GM23338 (cell line): Measurements from ENCODE around the gene RASGRF2. TPM values are rescaled to one million over a fixed set of nuclear protein-coding genes. Genes with fewer than 3 reads are reported as not detected.

Source experiments
- ATAC-seq: fragments of 200-7000 bp; cut with Tn5 transposase; 3 replicates; pipeline ENCODE4 v1.9.1; 2020
- DNase-seq: peaks from one replicate; pipeline ENCODE4 v3.0.0-alpha.2; 2015; ENCODE audit warnings: low spot score
- H2AFZ ChIP-seq: fragments of 200-600 bp; sonication (generic); 2 replicates; pipeline ENCODE4 v1.8.0; 2016; ENCODE audit warnings: antibody characterized with exemption, mild to moderate bottlenecking, moderate library complexity
- H3F3A ChIP-seq: fragments of 200-600 bp; sonication (generic); replicated peaks from 2 replicates; pipeline ENCODE4 v1.8.0; 2017; ENCODE audit warnings: antibody characterized with exemption, mixed run types, low read depth
- H3K27ac ChIP-seq: fragments of 200-600 bp; sonication (generic); 2 replicates; pipeline ENCODE4 v1.6.1; 2016; ENCODE audit warnings: low read depth
- H3K27me3 ChIP-seq: fragments of 200-600 bp; sonication (generic); 2 replicates; pipeline ENCODE4 v1.8.0; 2016; ENCODE audit warnings: mild to moderate bottlenecking, mixed run types, moderate library complexity; ENCODE audit not compliant: insufficient read depth
- H3K36me3 ChIP-seq: fragments of 200-600 bp; sonication (generic); 2 replicates; pipeline ENCODE4 v1.8.0; 2016; ENCODE audit warnings: mild to moderate bottlenecking; ENCODE audit not compliant: insufficient read depth
- H3K4me1 ChIP-seq: fragments of 200-600 bp; sonication (generic); 2 replicates; pipeline ENCODE4 v1.8.0; 2016; ENCODE audit warnings: mild to moderate bottlenecking, moderate library complexity; ENCODE audit not compliant: insufficient read depth
- H3K4me2 ChIP-seq: fragments of 200-600 bp; sonication (generic); 2 replicates; pipeline ENCODE4 v1.7.1; 2017; ENCODE audit warnings: mixed run types
- H3K4me3 ChIP-seq: fragments of 200-600 bp; sonication (generic); 2 replicates; pipeline ENCODE4 v1.6.1; 2016; ENCODE audit warnings: mixed run types
- H3K79me2 ChIP-seq: fragments of 200-600 bp; sonication (generic); replicated peaks from 2 replicates; pipeline ENCODE4 v1.8.0; 2017; ENCODE audit warnings: mild to moderate bottlenecking; ENCODE audit not compliant: insufficient read depth
- H3K9me2 ChIP-seq: fragments of 200-600 bp; sonication (generic); 2 replicates; pipeline ENCODE4 v1.8.0; 2017; ENCODE audit not compliant: insufficient read depth
- H4K20me1 ChIP-seq: fragments of 200-600 bp; sonication (generic); replicated peaks from 2 replicates; pipeline ENCODE4 v1.8.0; 2017; ENCODE audit warnings: mild to moderate bottlenecking; ENCODE audit not compliant: insufficient read depth
- H3K27ac Mint-ChIP-seq: 2 replicates; pipeline ENCODE4 v1.8.0; 2020; ENCODE audit warnings: inconsistent platforms, mild to moderate bottlenecking, moderate library complexity, mixed read lengths
- H3K27me3 Mint-ChIP-seq: 3 replicates; pipeline ENCODE4 v1.8.0; 2022; ENCODE audit warnings: low read depth, mild to moderate bottlenecking, moderate library complexity, mixed read lengths, inconsistent platforms; ENCODE audit not compliant: insufficient read depth, poor library complexity
- H3K36me3 Mint-ChIP-seq: 3 replicates; pipeline ENCODE4 v1.8.0; 2021; ENCODE audit warnings: low read depth, mild to moderate bottlenecking, inconsistent platforms, moderate library complexity, mixed read lengths
- H3K4me1 Mint-ChIP-seq: 3 replicates; pipeline ENCODE4 v1.8.0; 2020; ENCODE audit warnings: mild to moderate bottlenecking, inconsistent platforms, mixed read lengths
- H3K4me3 Mint-ChIP-seq: 3 replicates; pipeline ENCODE4 v1.8.0; 2021; ENCODE audit warnings: moderate library complexity, mild to moderate bottlenecking, inconsistent platforms, mixed read lengths
- H3K9me3 Mint-ChIP-seq: 3 replicates; pipeline ENCODE4 v1.8.0; 2020; ENCODE audit warnings: moderate library complexity, mild to moderate bottlenecking, inconsistent platforms, mixed read lengths
- EZH2 ChIP-seq: fragments of 200-600 bp; sonication (generic); IDR thresholded peaks from one replicate; pipeline ENCODE4 v1.8.0; 2017; ENCODE audit warnings: antibody characterized with exemption, mild to moderate bottlenecking, low read depth; ENCODE audit not compliant: unreplicated experiment
- NANOG ChIP-seq: IDR thresholded peaks from 2 replicates; pipeline ENCODE4 v1.6.1; 2016; ENCODE audit warnings: antibody characterized with exemption, borderline replicate concordance
- STAT1 ChIP-seq: IDR thresholded peaks from one replicate; pipeline ENCODE4 v1.6.1; 2016; ENCODE audit warnings: antibody characterized with exemption; ENCODE audit not compliant: unreplicated experiment
- ZNF114 ChIP-seq: fragments of 250-450 bp; sonication (Bioruptor Pico); IDR thresholded peaks from 2 replicates; pipeline ENCODE4 v1.5.0; 2020; ENCODE audit warnings: mild to moderate bottlenecking, moderate library complexity
- ZNF462 ChIP-seq: fragments of 250-450 bp; sonication (Bioruptor Pico); IDR thresholded peaks from 2 replicates; pipeline ENCODE4 v1.5.0; 2020; ENCODE audit warnings: mild to moderate bottlenecking, moderate library complexity
- polyA plus RNA-seq: library from polyadenylated mRNA; unstranded; fragments of >200 nt; fragmentation: Nextera tagmentation; extraction: Ambion mirVana; gene quantifications from 2 replicates; pipeline ENCODE4 v1.2.1, GENCODE V29; 2016
- total RNA-seq: library from RNA; depleted of rRNA; stranded (reverse); fragments of >200 nt; shearing (Covaris generic); gene quantifications from 2 replicates; pipeline ENCODE4 v1.2.3, GENCODE V29; 2014
- TF ChIP-seq, protein P1 (sequence below): IDR thresholded peaks from 2 replicates; pipeline ENCODE4 v1.6.1; 2016; ENCODE audit warnings: antibody characterized with exemption
- TF ChIP-seq, protein P2 (sequence below), 2 experiments: fragments of 200-600 bp in 1 of 2; sonication (generic) in 1 of 2; conservative IDR thresholded peaks; 2 replicates each; pipeline versions ENCODE4 v1.5.1 to v1.6.1; 2016 to 2017; ENCODE audit warnings: antibody characterized with exemption in 2 of 2, low read depth in 2 of 2, mild to moderate bottlenecking in 2 of 2, moderate library complexity in 1 of 2

Gene RASGRF2
- total and polyA plus RNA-seq, 2 experiments from 2014 or later: 5.0 to 19.2 TPM

- TF ChIP-seq ZNF114: no peak
- TF ChIP-seq, protein P1, sequence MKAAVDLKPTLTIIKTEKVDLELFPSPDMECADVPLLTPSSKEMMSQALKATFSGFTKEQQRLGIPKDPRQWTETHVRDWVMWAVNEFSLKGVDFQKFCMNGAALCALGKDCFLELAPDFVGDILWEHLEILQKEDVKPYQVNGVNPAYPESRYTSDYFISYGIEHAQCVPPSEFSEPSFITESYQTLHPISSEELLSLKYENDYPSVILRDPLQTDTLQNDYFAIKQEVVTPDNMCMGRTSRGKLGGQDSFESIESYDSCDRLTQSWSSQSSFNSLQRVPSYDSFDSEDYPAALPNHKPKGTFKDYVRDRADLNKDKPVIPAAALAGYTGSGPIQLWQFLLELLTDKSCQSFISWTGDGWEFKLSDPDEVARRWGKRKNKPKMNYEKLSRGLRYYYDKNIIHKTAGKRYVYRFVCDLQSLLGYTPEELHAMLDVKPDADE: no peak
- TF ChIP-seq EZH2: no peak
- TF ChIP-seq ZNF462: no peak
- no peak for TF ChIP-seq NANOG
These were observed 223.9 kb downstream of the RASGRF2 start (continued) for GRCh38 chr5:81183811-81184748.

DNA sequence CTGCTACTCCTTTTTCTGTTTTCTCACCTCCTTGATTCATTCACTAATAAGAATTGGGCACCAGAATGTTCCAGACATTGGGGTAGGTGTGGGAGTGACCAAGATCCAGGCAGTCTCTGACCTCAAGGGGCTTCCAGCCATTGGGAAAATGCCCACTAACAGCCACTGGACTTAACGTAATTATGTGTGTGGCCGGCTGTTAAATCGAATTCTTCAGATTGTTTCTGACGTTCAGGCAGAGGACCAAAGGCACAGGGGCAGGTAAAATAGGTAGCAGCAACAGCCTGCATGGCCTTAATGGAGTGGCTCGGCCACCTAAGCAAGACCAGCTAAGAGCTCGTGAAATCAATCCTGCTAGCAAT lies 224.6 kb downstream of the RASGRF2 start:
- H3K27ac ChIP-seq: no peak overlapping the region
- no peak overlapping the region for H3K27ac Mint-ChIP-seq
- no peak for TF ChIP-seq STAT1
- TF ChIP-seq, protein P2, sequence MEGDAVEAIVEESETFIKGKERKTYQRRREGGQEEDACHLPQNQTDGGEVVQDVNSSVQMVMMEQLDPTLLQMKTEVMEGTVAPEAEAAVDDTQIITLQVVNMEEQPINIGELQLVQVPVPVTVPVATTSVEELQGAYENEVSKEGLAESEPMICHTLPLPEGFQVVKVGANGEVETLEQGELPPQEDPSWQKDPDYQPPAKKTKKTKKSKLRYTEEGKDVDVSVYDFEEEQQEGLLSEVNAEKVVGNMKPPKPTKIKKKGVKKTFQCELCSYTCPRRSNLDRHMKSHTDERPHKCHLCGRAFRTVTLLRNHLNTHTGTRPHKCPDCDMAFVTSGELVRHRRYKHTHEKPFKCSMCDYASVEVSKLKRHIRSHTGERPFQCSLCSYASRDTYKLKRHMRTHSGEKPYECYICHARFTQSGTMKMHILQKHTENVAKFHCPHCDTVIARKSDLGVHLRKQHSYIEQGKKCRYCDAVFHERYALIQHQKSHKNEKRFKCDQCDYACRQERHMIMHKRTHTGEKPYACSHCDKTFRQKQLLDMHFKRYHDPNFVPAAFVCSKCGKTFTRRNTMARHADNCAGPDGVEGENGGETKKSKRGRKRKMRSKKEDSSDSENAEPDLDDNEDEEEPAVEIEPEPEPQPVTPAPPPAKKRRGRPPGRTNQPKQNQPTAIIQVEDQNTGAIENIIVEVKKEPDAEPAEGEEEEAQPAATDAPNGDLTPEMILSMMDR (conservative IDR thresholded peaks at IDR 0.05; ENCODE audit: low read depth in 2 of 2): no peak

More for the DNA sequence above, 224.6 kb downstream of the RASGRF2 start:
- no peak overlapping the region for H3K4me3 ChIP-seq
- H3K36me3 ChIP-seq: no peaks in the 10 kb centered on the region
- peaks cover 9% of the 10 kb centered on the region; the same call in 1 of the 2 replicates for H3K4me1 ChIP-seq
- H3K9me2 ChIP-seq: no peaks in the 10 kb centered on the region
- DNase-seq (no peak), ATAC-seq (no peak)
- no peaks in the 10 kb centered on the region for H3F3A ChIP-seq
- no peaks in the 10 kb centered on the region for H3K9me3 Mint-ChIP-seq
- no peaks in the 10 kb centered on the region; the same call in 1 of the 2 replicates for H4K20me1 ChIP-seq
- no peaks in the 10 kb centered on the region for H3K36me3 Mint-ChIP-seq
- H3K4me2 ChIP-seq: no peak overlapping the region
- no peak overlapping the region for H2AFZ ChIP-seq
- peaks cover 2% of the 10 kb centered on the region for H3K27me3 Mint-ChIP-seq
- no peak overlapping the region for H3K4me3 Mint-ChIP-seq
- H3K4me1 Mint-ChIP-seq: peaks cover 29% of the 10 kb centered on the region
- no peaks in the 10 kb centered on the region for H3K27me3 ChIP-seq
- H3K79me2 ChIP-seq: no peaks in the 10 kb centered on the region
